Measurements from ENCODE around the gene SLC35G6.
"Not testable (repeated sequence)": the region's sequence is repeated elsewhere in the genome, so short reads cannot be mapped to it uniquely, and the experiment has no call there.

SLC35G6 gene

GRCh38 chr17:7460850-7461660 is 20.2 kb upstream of the SLC35G6 start:
- no peak for DNase-seq (ENCODE audit: low read depth in 2 of 2)

GRCh38 chr17:7462474-7463371 is 18.5 kb upstream of the SLC35G6 start:
- DNase-seq (ENCODE audit: low read depth in 2 of 2), result no peak

- DNase-seq (ENCODE audit: low read depth in 2 of 2), result no peak
These were observed 17.8 kb upstream of the SLC35G6 start for GRCh38 chr17:7463372-7463846.

GRCh38 chr17:7464081-7464480 is 17.2 kb upstream of the SLC35G6 start:
- DNase-seq (ENCODE audit: low read depth in 2 of 2), result no peak

GRCh38 chr17:7465597-7466275 is 15.5 kb upstream of the SLC35G6 start:
- no peak for DNase-seq (ENCODE audit: low read depth in 2 of 2)

GRCh38 chr17:7466318-7466638 is 15.0 kb upstream of the SLC35G6 start:
- DNase-seq (ENCODE audit: low read depth in 2 of 2), result no peak

- DNase-seq (ENCODE audit: low read depth in 2 of 2), result no peak
These were observed 14.5 kb upstream of the SLC35G6 start for GRCh38 chr17:7466639-7467341.

- no peak for DNase-seq (ENCODE audit: low read depth in 2 of 2)
These were observed 13.7 kb upstream of the SLC35G6 start for GRCh38 chr17:7467498-7467897.

GRCh38 chr17:7468290-7468689 is 13.0 kb upstream of the SLC35G6 start:
- no peak for DNase-seq (ENCODE audit: low read depth in 2 of 2)

- DNase-seq (ENCODE audit: low read depth in 2 of 2), result no peak
These were observed 12.3 kb upstream of the SLC35G6 start for GRCh38 chr17:7468804-7469389.

- DNase-seq (ENCODE audit: low read depth in 2 of 2), result not testable (repeated sequence)
These were observed 11.4 kb upstream of the SLC35G6 start for GRCh38 chr17:7469843-7470242.

- not testable (repeated sequence) for DNase-seq (ENCODE audit: low read depth in 2 of 2)
These were observed 10.7 kb upstream of the SLC35G6 start for GRCh38 chr17:7470457-7470973.

- no peak for DNase-seq (ENCODE audit: low read depth in 2 of 2)
These were observed 9.5 kb upstream of the SLC35G6 start for GRCh38 chr17:7471729-7472128.

- DNase-seq (ENCODE audit: low read depth in 2 of 2), result not testable (repeated sequence)
These were observed 6.5 kb upstream of the SLC35G6 start for GRCh38 chr17:7474767-7475166.

GRCh38 chr17:7475764-7476422 is 5.4 kb upstream of the SLC35G6 start:
- DNase-seq (ENCODE audit: low read depth in 2 of 2), result no peak

- DNase-seq (ENCODE audit: low read depth in 2 of 2), result no peak
These were observed 4.8 kb upstream of the SLC35G6 start for GRCh38 chr17:7476494-7476893.

- DNase-seq (ENCODE audit: low read depth in 2 of 2), result no peak
These were observed 4.3 kb upstream of the SLC35G6 start for GRCh38 chr17:7476951-7477350.

- DNase-seq (ENCODE audit: low read depth in 2 of 2), result no peak
These were observed 3.6 kb upstream of the SLC35G6 start for GRCh38 chr17:7477392-7478275.
